ENCODE measurements around the gene DDR2. TPM values are rescaled to one million over a fixed set of nuclear protein-coding genes. Genes with fewer than 3 reads are reported as not detected.
"Not testable (repeated sequence)": the region's sequence is repeated elsewhere in the genome, so short reads cannot be mapped to it uniquely, and the experiment has no call there.

Gene DDR2
- total RNA-seq, 2 donors from 2014 or later = 75.1 to 80.3 TPM

- ATAC-seq (no peak), DNase-seq (no peak)
- intact Hi-C loops (cut with DNase I) = no loop called here
Measured at GRCh38 chr1:162709132-162709860, 77.0 kb downstream of the DDR2 start.

GRCh38 chr1:162709870-162710269 is 77.6 kb downstream of the DDR2 start:
- intact Hi-C loops (cut with DNase I) = no loop called here
- DNase-seq (no peak), ATAC-seq (no peak)

GRCh38 chr1:162710345-162710744 is 78.1 kb downstream of the DDR2 start:
- ATAC-seq = peak; percentile 23 to 50
- intact Hi-C loops (cut with DNase I) = no loop called here
- no peak for DNase-seq

- ATAC-seq = no peak
- no peak for DNase-seq
- intact Hi-C loops (cut with DNase I) = no loop called here
Measured at GRCh38 chr1:162710780-162711465, 78.7 kb downstream of the DDR2 start.

GRCh38 chr1:162712317-162713029 is 80.2 kb downstream of the DDR2 start:
- intact Hi-C loops (cut with DNase I) = no loop called here
- DNase-seq (no peak), ATAC-seq (peak in 1 of 2 donors; percentile 9)

GRCh38 chr1:162716123-162716522 is 83.9 kb downstream of the DDR2 start:
- peak; percentile 34 for DNase-seq
- ATAC-seq = peak; percentile 61 to 72
- intact Hi-C loops (cut with DNase I) = no loop called here

- intact Hi-C loops (cut with DNase I) = no loop called here
- no peak for DNase-seq
- ATAC-seq = no peak
Measured at GRCh38 chr1:162716552-162716951, 84.3 kb downstream of the DDR2 start.

- intact Hi-C loops (cut with DNase I) = no loop called here
Measured at GRCh38 chr1:162717548-162718184, 85.4 kb downstream of the DDR2 start.

GRCh38 chr1:162719678-162720077 is 87.4 kb downstream of the DDR2 start:
- no peak for DNase-seq
- ATAC-seq = no peak
- intact Hi-C loops (cut with DNase I) = no loop called here

More at GRCh38 chr1:162717548-162718184, 85.4 kb downstream of the DDR2 start:
- ATAC-seq = no peak
- no peak for DNase-seq

- intact Hi-C loops (cut with DNase I) = no loop called here
- ATAC-seq (no peak), DNase-seq (no peak)
Measured at GRCh38 chr1:162720996-162721395, 88.7 kb downstream of the DDR2 start.

- ATAC-seq (no peak), DNase-seq (no peak)
- intact Hi-C loops (cut with DNase I) = no loop called here
Measured at GRCh38 chr1:162721471-162721870, 89.2 kb downstream of the DDR2 start.

GRCh38 chr1:162722036-162722435 is 89.8 kb downstream of the DDR2 start:
- intact Hi-C loops (cut with DNase I) = no loop called here
- DNase-seq (no peak), ATAC-seq (peak in 1 of 2 donors; percentile 34)

GRCh38 chr1:162724583-162725120 is 92.4 kb downstream of the DDR2 start:
- ATAC-seq (peak in 1 of 2 donors; percentile 23), DNase-seq (no peak)
- intact Hi-C loops (cut with DNase I) = no loop called here

GRCh38 chr1:162725301-162725837 is 93.1 kb downstream of the DDR2 start:
- intact Hi-C loops (cut with DNase I) = no loop called here
- DNase-seq (no peak), ATAC-seq (no peak)

GRCh38 chr1:162726555-162726954 is 94.3 kb downstream of the DDR2 start:
- no peak for DNase-seq
- ATAC-seq = no peak
- intact Hi-C loops (cut with DNase I) = no loop called here

GRCh38 chr1:162727493-162727892 is 95.2 kb downstream of the DDR2 start:
- DNase-seq; intact Hi-C loops (cut with DNase I); ATAC-seq: not testable (repeated sequence)

- DNase-seq = no peak
- intact Hi-C loops (cut with DNase I) = no loop called here
- ATAC-seq = no peak
Measured at GRCh38 chr1:162728573-162728972, 96.3 kb downstream of the DDR2 start.

- intact Hi-C loops (cut with DNase I); ATAC-seq; DNase-seq: not testable (repeated sequence)
Measured at GRCh38 chr1:162729195-162729774, 97.0 kb downstream of the DDR2 start.

GRCh38 chr1:162732094-162732493 is 99.8 kb downstream of the DDR2 start:
- ATAC-seq (peak in 1 of 2 donors; percentile 43), DNase-seq (no peak)
- intact Hi-C loops (cut with DNase I) = no loop called here
